Measurements from ENCODE around the gene GAPT.

The GAPT gene

GRCh38 chr5:58460732-58461286 lies 30.4 kb upstream of the GAPT start:
- DNase-seq (ENCODE audit: low read depth in 3 of 3), result peak; percentile 79 to 83 (median 83)

GRCh38 chr5:58462154-58462553 lies 29.1 kb upstream of the GAPT start:
- DNase-seq (ENCODE audit: low read depth in 3 of 3), result no peak

GRCh38 chr5:58462623-58463230 lies 28.5 kb upstream of the GAPT start:
- DNase-seq (ENCODE audit: low read depth in 3 of 3), result no peak

- peak in 1 of 3 donors; percentile 8 for DNase-seq (ENCODE audit: low read depth in 3 of 3)
These were observed 24.3 kb upstream of the GAPT start for GRCh38 chr5:58466939-58467338.

GRCh38 chr5:58469896-58470295 lies 21.3 kb upstream of the GAPT start:
- DNase-seq (ENCODE audit: low read depth in 3 of 3), result no peak

GRCh38 chr5:58475404-58475803 lies 15.8 kb upstream of the GAPT start:
- no peak for DNase-seq (ENCODE audit: low read depth in 3 of 3)

GRCh38 chr5:58477760-58478376 lies 13.4 kb upstream of the GAPT start:
- no peak for DNase-seq (ENCODE audit: low read depth in 3 of 3)

- DNase-seq (ENCODE audit: low read depth in 3 of 3), result no peak
These were observed 10.1 kb upstream of the GAPT start for GRCh38 chr5:58481066-58481676.

GRCh38 chr5:58481828-58482227 lies 9.4 kb upstream of the GAPT start:
- no peak for DNase-seq (ENCODE audit: low read depth in 3 of 3)

GRCh38 chr5:58482536-58482935 lies 8.7 kb upstream of the GAPT start:
- no peak for DNase-seq (ENCODE audit: low read depth in 3 of 3)

- DNase-seq (ENCODE audit: low read depth in 3 of 3), result no peak
These were observed 6.7 kb upstream of the GAPT start for GRCh38 chr5:58484505-58484904.

- no peak for DNase-seq (ENCODE audit: low read depth in 3 of 3)
These were observed 4.9 kb upstream of the GAPT start for GRCh38 chr5:58486290-58486689.

- DNase-seq (ENCODE audit: low read depth in 3 of 3), result no peak
These were observed 709 bp upstream of the GAPT start for GRCh38 chr5:58490402-58491050.

- DNase-seq (ENCODE audit: low read depth in 3 of 3), result no peak
These were observed 1.9 kb downstream of the GAPT start for GRCh38 chr5:58493141-58493540.

GRCh38 chr5:58496488-58496887 lies 5.3 kb downstream of the GAPT start:
- DNase-seq (ENCODE audit: low read depth in 3 of 3), result no peak

- no peak for DNase-seq (ENCODE audit: low read depth in 3 of 3)
These were observed 6.2 kb downstream of the GAPT start for GRCh38 chr5:58497386-58497785.

GRCh38 chr5:58497921-58498320 lies 6.7 kb downstream of the GAPT start:
- DNase-seq (ENCODE audit: low read depth in 3 of 3), result no peak

GRCh38 chr5:58498340-58498942 lies 7.2 kb downstream of the GAPT start:
- no peak for DNase-seq (ENCODE audit: low read depth in 3 of 3)

GRCh38 chr5:58499231-58499630 lies 8.0 kb downstream of the GAPT start:
- DNase-seq (ENCODE audit: low read depth in 3 of 3), result no peak

GRCh38 chr5:58499941-58500340 lies 8.7 kb downstream of the GAPT start:
- no peak for DNase-seq (ENCODE audit: low read depth in 3 of 3)

- DNase-seq (ENCODE audit: low read depth in 3 of 3), result no peak
These were observed 10.7 kb downstream of the GAPT start for GRCh38 chr5:58501778-58502417.

All from stimulated activated CD4-positive, alpha-beta T cell treated with anti-CD3 and anti-CD28 coated beads, TNF-alpha, amount 100 ng/mL, for 48 hours (primary cell).